ENCODE results near the gene RNF181.

GRCh38 chr2:85596026-85596333 lies 435 bp downstream of the RNF181 start:
- TF ChIP-seq, protein P1, sequence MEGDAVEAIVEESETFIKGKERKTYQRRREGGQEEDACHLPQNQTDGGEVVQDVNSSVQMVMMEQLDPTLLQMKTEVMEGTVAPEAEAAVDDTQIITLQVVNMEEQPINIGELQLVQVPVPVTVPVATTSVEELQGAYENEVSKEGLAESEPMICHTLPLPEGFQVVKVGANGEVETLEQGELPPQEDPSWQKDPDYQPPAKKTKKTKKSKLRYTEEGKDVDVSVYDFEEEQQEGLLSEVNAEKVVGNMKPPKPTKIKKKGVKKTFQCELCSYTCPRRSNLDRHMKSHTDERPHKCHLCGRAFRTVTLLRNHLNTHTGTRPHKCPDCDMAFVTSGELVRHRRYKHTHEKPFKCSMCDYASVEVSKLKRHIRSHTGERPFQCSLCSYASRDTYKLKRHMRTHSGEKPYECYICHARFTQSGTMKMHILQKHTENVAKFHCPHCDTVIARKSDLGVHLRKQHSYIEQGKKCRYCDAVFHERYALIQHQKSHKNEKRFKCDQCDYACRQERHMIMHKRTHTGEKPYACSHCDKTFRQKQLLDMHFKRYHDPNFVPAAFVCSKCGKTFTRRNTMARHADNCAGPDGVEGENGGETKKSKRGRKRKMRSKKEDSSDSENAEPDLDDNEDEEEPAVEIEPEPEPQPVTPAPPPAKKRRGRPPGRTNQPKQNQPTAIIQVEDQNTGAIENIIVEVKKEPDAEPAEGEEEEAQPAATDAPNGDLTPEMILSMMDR (IDR thresholded peaks at IDR 0.05; ENCODE audit: insufficient read depth, low read depth, low read length) = no peak
- TF ChIP-seq EZH2 (IDR thresholded peaks at IDR 0.05; ENCODE audit: insufficient read depth, low read length) = no peak
